Ishikawa (cell line): Measurements from ENCODE around the gene GATM.

Source experiments
- CEBPB ChIP-seq: IDR thresholded peaks from 2 replicates; pipeline ENCODE4 v1.6.1; 2012
- CREB1 ChIP-seq: IDR thresholded peaks from 2 replicates; pipeline ENCODE4 v1.6.1; 2012; ENCODE audit warnings: low read depth
- EGR1 ChIP-seq: IDR thresholded peaks from 2 replicates; pipeline ENCODE4 v1.6.1; 2012
- EP300 ChIP-seq: IDR thresholded peaks from 2 replicates; pipeline ENCODE4 v1.6.1; 2012; ENCODE audit warnings: borderline replicate concordance
- FOXM1 ChIP-seq: IDR thresholded peaks from 2 replicates; pipeline ENCODE4 v1.6.1; 2012; ENCODE audit warnings: low read depth, borderline replicate concordance
- MAX ChIP-seq: IDR thresholded peaks from 2 replicates; pipeline ENCODE4 v1.6.1; 2012
- RAD21 ChIP-seq: IDR thresholded peaks from 2 replicates; pipeline ENCODE4 v1.6.1; 2012; ENCODE audit warnings: low read depth
- REST ChIP-seq: IDR thresholded peaks from 2 replicates; pipeline ENCODE4 v1.6.1; 2012; ENCODE audit warnings: low read depth, mild to moderate bottlenecking
- TCF12 ChIP-seq: IDR thresholded peaks from 2 replicates; pipeline ENCODE4 v1.6.1; 2012; ENCODE audit warnings: low read depth
- TEAD4 ChIP-seq: IDR thresholded peaks from 2 replicates; pipeline ENCODE4 v1.6.1; 2012
- YY1 ChIP-seq: IDR thresholded peaks from 2 replicates; pipeline ENCODE4 v1.6.1; 2012; ENCODE audit warnings: low read depth
- ZBTB7A ChIP-seq: IDR thresholded peaks from 2 replicates; pipeline ENCODE4 v1.6.1; 2012; ENCODE audit warnings: low read depth

GRCh38 chr15:45333550-45333949, 44.8 kb downstream of the GATM start:
- no peak for TF ChIP-seq TEAD4
- no peak for TF ChIP-seq CEBPB
- TF ChIP-seq FOXM1: no peak
- TF ChIP-seq RAD21: no peak
- TF ChIP-seq MAX: no peak
- TF ChIP-seq REST: no peak
- TF ChIP-seq EGR1: no peak
- no peak for TF ChIP-seq EP300
- no peak for TF ChIP-seq ZBTB7A
- no peak for TF ChIP-seq CREB1
- TF ChIP-seq TCF12: no peak
- TF ChIP-seq YY1: no peak
